ENCODE measurements around the gene CD300LB. TPM values are rescaled to one million over a fixed set of nuclear protein-coding genes. Genes with fewer than 3 reads are reported as not detected.
"Not testable (repeated sequence)": the region's sequence is repeated elsewhere in the genome, so short reads cannot be mapped to it uniquely, and the experiment has no call there.

The CD300LB gene
- total RNA-seq, 2 experiments from 2014 or later: not detected

GRCh38 chr17:74565126-74565525, 33.9 kb upstream of the CD300LB start:
- peaks cover 16% of the 10 kb centered on the region for H3K4me1 Mint-ChIP-seq (ENCODE audit: low read depth)
- intact Hi-C loops (cut with micrococcal nuclease): loop anchor here (5.0 kb wide), 2 partner anchors 77 to 172 kb away; partner anchors contain the start of gene RAB37
- no peak overlapping the region for H3K27ac Mint-ChIP-seq
- no peaks in the 10 kb centered on the region for H3K9me3 Mint-ChIP-seq
- CTCF ChIA-PET: interaction anchor here (1.1 to 1.8 kb wide), 2 partner anchors 12 to 45 kb away, joined by 3 to 5 read pairs; no protein-coding TSS in a partner anchor
- no peak overlapping the region for H3K4me3 Mint-ChIP-seq
- H3K36me3 Mint-ChIP-seq (ENCODE audit: low read depth): no peaks in the 10 kb centered on the region
- peaks cover 19% of the 10 kb centered on the region for H3K27me3 Mint-ChIP-seq (ENCODE audit: low read depth)
- no peak for DNase-seq

- Mint-ChIP-seq H3K9me3 (no peaks in the 10 kb centered on the region), H3K27me3 (ENCODE audit: low read depth) (peaks cover 8% of the 10 kb centered on the region), H3K4me3 (no peak overlapping the region), H3K27ac (no peak overlapping the region), H3K36me3 (ENCODE audit: low read depth) (no peaks in the 10 kb centered on the region), H3K4me1 (ENCODE audit: low read depth) (peaks cover 9% of the 10 kb centered on the region)
- intact Hi-C loops (cut with micrococcal nuclease): no loop called here
- no peak for DNase-seq
- CTCF ChIA-PET: no interaction called here
Measured at GRCh38 chr17:74563358-74563757, 32.1 kb upstream of the CD300LB start.

GRCh38 chr17:74561586-74561985, 30.3 kb upstream of the CD300LB start:
- peaks cover 2% of the 10 kb centered on the region for H3K9me3 Mint-ChIP-seq
- CTCF ChIA-PET: no interaction called here
- no peak for DNase-seq
- H3K27me3 Mint-ChIP-seq (ENCODE audit: low read depth): peaks cover 6% of the 10 kb centered on the region
- H3K4me1 Mint-ChIP-seq (ENCODE audit: low read depth): peaks cover 8% of the 10 kb centered on the region
- no peaks in the 10 kb centered on the region for H3K36me3 Mint-ChIP-seq (ENCODE audit: low read depth)
- no peak overlapping the region for H3K27ac Mint-ChIP-seq
- intact Hi-C loops (cut with micrococcal nuclease): no loop called here
- H3K4me3 Mint-ChIP-seq: no peak overlapping the region

GRCh38 chr17:74558882-74559519, 27.7 kb upstream of the CD300LB start:
- intact Hi-C loops (cut with micrococcal nuclease): no loop called here
- no peaks in the 10 kb centered on the region for H3K36me3 Mint-ChIP-seq (ENCODE audit: low read depth)
- no peak for DNase-seq
- H3K9me3 Mint-ChIP-seq: peaks cover 8% of the 10 kb centered on the region
- CTCF ChIA-PET: no interaction called here
- peaks cover 8% of the 10 kb centered on the region for H3K4me1 Mint-ChIP-seq (ENCODE audit: low read depth)
- H3K4me3 Mint-ChIP-seq: no peak overlapping the region
- peaks cover 3% of the 10 kb centered on the region for H3K27me3 Mint-ChIP-seq (ENCODE audit: low read depth)
- no peak overlapping the region for H3K27ac Mint-ChIP-seq

GRCh38 chr17:74558402-74558801, 27.1 kb upstream of the CD300LB start:
- H3K27ac Mint-ChIP-seq; H3K4me1 Mint-ChIP-seq (ENCODE audit: low read depth); CTCF ChIA-PET; H3K36me3 Mint-ChIP-seq (ENCODE audit: low read depth); H3K27me3 Mint-ChIP-seq (ENCODE audit: low read depth); DNase-seq; intact Hi-C loops (cut with micrococcal nuclease); H3K4me3 Mint-ChIP-seq; H3K9me3 Mint-ChIP-seq: not testable (repeated sequence)

GRCh38 chr17:74555427-74555940, 24.2 kb upstream of the CD300LB start:
- Mint-ChIP-seq H3K4me1 (ENCODE audit: low read depth) (peaks cover 6% of the 10 kb centered on the region), H3K4me3 (no peak overlapping the region), H3K27ac (no peak overlapping the region), H3K9me3 (peaks cover 8% of the 10 kb centered on the region), H3K36me3 (ENCODE audit: low read depth) (no peaks in the 10 kb centered on the region), H3K27me3 (ENCODE audit: low read depth) (no peaks in the 10 kb centered on the region)
- no peak for DNase-seq
- intact Hi-C loops (cut with micrococcal nuclease): no loop called here
- CTCF ChIA-PET: no interaction called here

- Mint-ChIP-seq H3K36me3 (ENCODE audit: low read depth) (no peaks in the 10 kb centered on the region), H3K27me3 (ENCODE audit: low read depth) (no peaks in the 10 kb centered on the region), H3K4me1 (ENCODE audit: low read depth) (peaks cover 6% of the 10 kb centered on the region), H3K9me3 (peaks cover 8% of the 10 kb centered on the region), H3K4me3 (no peak overlapping the region), H3K27ac (no peak overlapping the region)
- intact Hi-C loops (cut with micrococcal nuclease): no loop called here
- no peak for DNase-seq
- CTCF ChIA-PET: interaction anchor here (0.9 kb wide), 1 partner anchor 11 kb away, joined by 3 read pairs; no protein-coding TSS in a partner anchor
Measured at GRCh38 chr17:74554909-74555308, 23.6 kb upstream of the CD300LB start.

GRCh38 chr17:74552037-74552436, 20.8 kb upstream of the CD300LB start:
- peaks cover 8% of the 10 kb centered on the region for H3K9me3 Mint-ChIP-seq
- H3K4me3 Mint-ChIP-seq: no peak overlapping the region
- H3K27ac Mint-ChIP-seq: no peak overlapping the region
- H3K4me1 Mint-ChIP-seq (ENCODE audit: low read depth): peaks cover 2% of the 10 kb centered on the region
- DNase-seq: no peak
- H3K36me3 Mint-ChIP-seq (ENCODE audit: low read depth): no peaks in the 10 kb centered on the region
- intact Hi-C loops (cut with micrococcal nuclease): no loop called here
- no peaks in the 10 kb centered on the region for H3K27me3 Mint-ChIP-seq (ENCODE audit: low read depth)
- CTCF ChIA-PET: no interaction called here

- no peaks in the 10 kb centered on the region for H3K27me3 Mint-ChIP-seq (ENCODE audit: low read depth)
- DNase-seq: no peak
- no peak overlapping the region for H3K27ac Mint-ChIP-seq
- H3K9me3 Mint-ChIP-seq: no peaks in the 10 kb centered on the region
- H3K4me3 Mint-ChIP-seq: no peak overlapping the region
- no peaks in the 10 kb centered on the region for H3K36me3 Mint-ChIP-seq (ENCODE audit: low read depth)
- intact Hi-C loops (cut with micrococcal nuclease): no loop called here
- CTCF ChIA-PET: no interaction called here
- H3K4me1 Mint-ChIP-seq (ENCODE audit: low read depth): peaks cover 2% of the 10 kb centered on the region
Measured at GRCh38 chr17:74550602-74551001, 19.3 kb upstream of the CD300LB start.

GRCh38 chr17:74549343-74549742, 18.1 kb upstream of the CD300LB start:
- CTCF ChIA-PET: no interaction called here

GRCh38 chr17:74547736-74548135, 16.5 kb upstream of the CD300LB start:
- no peak overlapping the region for H3K27ac Mint-ChIP-seq
- intact Hi-C loops (cut with micrococcal nuclease): no loop called here

More at GRCh38 chr17:74549343-74549742, 18.1 kb upstream of the CD300LB start:
- H3K9me3 Mint-ChIP-seq: no peaks in the 10 kb centered on the region
- H3K27ac Mint-ChIP-seq: no peak overlapping the region
- peaks cover 2% of the 10 kb centered on the region for H3K4me1 Mint-ChIP-seq (ENCODE audit: low read depth)
- no peak for DNase-seq
- no peaks in the 10 kb centered on the region for H3K36me3 Mint-ChIP-seq (ENCODE audit: low read depth)
- intact Hi-C loops (cut with micrococcal nuclease): no loop called here
- no peak overlapping the region for H3K4me3 Mint-ChIP-seq
- H3K27me3 Mint-ChIP-seq (ENCODE audit: low read depth): no peaks in the 10 kb centered on the region

GRCh38 chr17:74547264-74547663, 16.0 kb upstream of the CD300LB start:
- Mint-ChIP-seq H3K27me3 (ENCODE audit: low read depth) (no peaks in the 10 kb centered on the region), H3K9me3 (no peaks in the 10 kb centered on the region), H3K27ac (no peak overlapping the region), H3K36me3 (ENCODE audit: low read depth) (no peaks in the 10 kb centered on the region), H3K4me1 (ENCODE audit: low read depth) (peaks cover 2% of the 10 kb centered on the region), H3K4me3 (no peak overlapping the region)
- intact Hi-C loops (cut with micrococcal nuclease): no loop called here
- DNase-seq: no peak
- CTCF ChIA-PET: no interaction called here

More at GRCh38 chr17:74547736-74548135, 16.5 kb upstream of the CD300LB start:
- CTCF ChIA-PET: no interaction called here
- H3K9me3 Mint-ChIP-seq: no peaks in the 10 kb centered on the region
- DNase-seq: peak; percentile 51
- H3K4me3 Mint-ChIP-seq: no peak overlapping the region
- no peaks in the 10 kb centered on the region for H3K27me3 Mint-ChIP-seq (ENCODE audit: low read depth)
- no peaks in the 10 kb centered on the region for H3K36me3 Mint-ChIP-seq (ENCODE audit: low read depth)
- H3K4me1 Mint-ChIP-seq (ENCODE audit: low read depth): peaks cover 2% of the 10 kb centered on the region

GRCh38 chr17:74546586-74546985, 15.3 kb upstream of the CD300LB start:
- Mint-ChIP-seq H3K4me3 (no peak overlapping the region), H3K27ac (no peak overlapping the region), H3K27me3 (ENCODE audit: low read depth) (no peaks in the 10 kb centered on the region), H3K4me1 (ENCODE audit: low read depth) (peaks cover 2% of the 10 kb centered on the region), H3K36me3 (ENCODE audit: low read depth) (no peaks in the 10 kb centered on the region), H3K9me3 (no peaks in the 10 kb centered on the region)
- CTCF ChIA-PET: no interaction called here
- intact Hi-C loops (cut with micrococcal nuclease): no loop called here
- DNase-seq: no peak
